Measurements from ENCODE around the gene GALNTL6. TPM values are rescaled to one million over a fixed set of nuclear protein-coding genes. Genes with fewer than 3 reads are reported as not detected.

GALNTL6 gene
- total and polyA plus RNA-seq, 9 of the 15 experiments (the other 6 are each of a cell fraction or from before 2014, with no cell fraction given) = 0.18 to 0.50 (median 0.29) TPM

DNA sequence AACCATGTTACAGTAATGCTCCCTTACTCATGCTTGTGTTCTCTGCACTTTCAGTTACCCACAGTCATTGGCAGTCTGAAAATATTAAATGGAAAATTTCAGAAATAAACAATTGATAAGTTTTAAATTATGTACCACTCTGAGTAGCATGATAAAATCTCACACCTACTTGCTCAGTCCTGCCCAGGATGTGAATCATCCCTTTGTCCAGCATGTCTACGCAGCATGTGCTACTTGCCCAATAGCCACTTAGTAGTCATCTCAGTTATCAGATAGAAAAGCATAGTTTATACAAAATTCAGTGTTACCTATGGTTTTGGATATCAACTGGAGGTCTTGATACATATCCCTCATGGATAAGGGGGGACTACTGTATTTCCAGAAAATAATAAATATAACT lies 577.1 kb downstream of the GALNTL6 start:
- H3K4me3 ChIP-seq = no peak overlapping the region
- no peaks in the 10 kb centered on the region for H3K9me3 ChIP-seq (replicated peaks; ENCODE audit: control insufficient read depth, insufficient read depth, low read depth, low read length)
- no TSS peak for BruUV-seq (replicated peaks)

More for the DNA sequence above, 577.1 kb downstream of the GALNTL6 start:
- Histone ChIP-seq H3K27me3 (ENCODE audit: control insufficient read depth in 2 of 2, insufficient read depth in 2 of 2, low read length in 2 of 2) (no peaks in the 10 kb centered on the region), H3K36me3 (ENCODE audit: control insufficient read depth, insufficient read depth, low read length) (no peaks in the 10 kb centered on the region), H3K4me1 (replicated peaks in 1 of 2; ENCODE audit: control insufficient read depth in 2 of 2, insufficient read depth in 2 of 2, low read length in 2 of 2) (no peaks in the 10 kb centered on the region), H3K79me2 (ENCODE audit: control insufficient read depth, insufficient read depth, low read length) (no peaks in the 10 kb centered on the region), H4K20me1 (replicated peaks; ENCODE audit: control insufficient read depth, insufficient read depth, low read length) (no peaks in the 10 kb centered on the region), H3K4me2 (ENCODE audit: insufficient read depth, low read length) (no peak overlapping the region), H3K9ac (ENCODE audit: insufficient read depth in 1 of 2, low read depth in 2 of 2, low read length in 2 of 2) (no peak overlapping the region), H3K27ac (ENCODE audit: extremely low read depth, low read depth, low read length) (no peak overlapping the region), H3K9me1 (ENCODE audit: control insufficient read depth, insufficient read depth, low read length) (no peaks in the 10 kb centered on the region), H2AFZ (ENCODE audit: low read depth, low read length) (no peak overlapping the region)
- DNase-seq (ENCODE audit: extremely low read depth in 1 of 4, low spot score in 3 of 4) (no peak), FAIRE-seq (no peak), ATAC-seq (no peak)
- TF ChIP-seq, protein P1, sequence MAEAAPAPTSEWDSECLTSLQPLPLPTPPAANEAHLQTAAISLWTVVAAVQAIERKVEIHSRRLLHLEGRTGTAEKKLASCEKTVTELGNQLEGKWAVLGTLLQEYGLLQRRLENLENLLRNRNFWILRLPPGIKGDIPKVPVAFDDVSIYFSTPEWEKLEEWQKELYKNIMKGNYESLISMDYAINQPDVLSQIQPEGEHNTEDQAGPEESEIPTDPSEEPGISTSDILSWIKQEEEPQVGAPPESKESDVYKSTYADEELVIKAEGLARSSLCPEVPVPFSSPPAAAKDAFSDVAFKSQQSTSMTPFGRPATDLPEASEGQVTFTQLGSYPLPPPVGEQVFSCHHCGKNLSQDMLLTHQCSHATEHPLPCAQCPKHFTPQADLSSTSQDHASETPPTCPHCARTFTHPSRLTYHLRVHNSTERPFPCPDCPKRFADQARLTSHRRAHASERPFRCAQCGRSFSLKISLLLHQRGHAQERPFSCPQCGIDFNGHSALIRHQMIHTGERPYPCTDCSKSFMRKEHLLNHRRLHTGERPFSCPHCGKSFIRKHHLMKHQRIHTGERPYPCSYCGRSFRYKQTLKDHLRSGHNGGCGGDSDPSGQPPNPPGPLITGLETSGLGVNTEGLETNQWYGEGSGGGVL (CRISPR knock-in tag; IDR thresholded peaks at IDR 0.05) = no peak
- no peak for TF ChIP-seq KLF16 (IDR thresholded peaks at IDR 0.05)
- TF ChIP-seq ZNF57 (CRISPR knock-in tag; IDR thresholded peaks at IDR 0.05) = no peak
- TF ChIP-seq SMC3 (conservative IDR thresholded peaks at IDR 0.05; ENCODE audit: insufficient read depth, low read depth, low read length) = no peak
- TF ChIP-seq SMARCE1 (IDR thresholded peaks at IDR 0.05) = no peak
- no peak for TF ChIP-seq ZNF316 (IDR thresholded peaks at IDR 0.05)
- no peak for TF ChIP-seq ZNF586 (CRISPR knock-in tag; conservative IDR thresholded peaks at IDR 0.05)
- TF ChIP-seq ILF3 (IDR thresholded peaks at IDR 0.05; ENCODE audit: borderline replicate concordance) = no peak
- no peak for TF ChIP-seq FOXP1 (CRISPR knock-in tag; IDR thresholded peaks at IDR 0.05)
- no peak for TF ChIP-seq PHF21A (IDR thresholded peaks at IDR 0.05; ENCODE audit: borderline replicate concordance, low read depth)
- TF ChIP-seq ZBTB34 (CRISPR knock-in tag; IDR thresholded peaks at IDR 0.05) = no peak
- no peak for TF ChIP-seq PCBP1 (IDR thresholded peaks at IDR 0.05; ENCODE audit: low read depth, low read length, poor library complexity, severe bottlenecking)
- CTCF ChIA-PET (ENCODE audit: low intra/inter-chr PET ratio) = no interaction called here
- in situ Hi-C loops (cut with MboI) (no loop called here), intact Hi-C loops (cut with micrococcal nuclease) (no loop called here)
- POLR2A ChIA-PET = no interaction called here
- 17% methylated on average over 1 of the region's 1 CpG for WGBS (ENCODE audit: insufficient coverage, low coverage, missing lambda C conversion rate)

Data from K562 (cell line).